ENCODE data around the gene FRMD8. TPM values are rescaled to one million over a fixed set of nuclear protein-coding genes. Genes with fewer than 3 reads are reported as not detected.

FRMD8 gene
- total and polyA plus RNA-seq, 2 experiments from 2014 or later: 7.0 to 35.4 TPM

DNA sequence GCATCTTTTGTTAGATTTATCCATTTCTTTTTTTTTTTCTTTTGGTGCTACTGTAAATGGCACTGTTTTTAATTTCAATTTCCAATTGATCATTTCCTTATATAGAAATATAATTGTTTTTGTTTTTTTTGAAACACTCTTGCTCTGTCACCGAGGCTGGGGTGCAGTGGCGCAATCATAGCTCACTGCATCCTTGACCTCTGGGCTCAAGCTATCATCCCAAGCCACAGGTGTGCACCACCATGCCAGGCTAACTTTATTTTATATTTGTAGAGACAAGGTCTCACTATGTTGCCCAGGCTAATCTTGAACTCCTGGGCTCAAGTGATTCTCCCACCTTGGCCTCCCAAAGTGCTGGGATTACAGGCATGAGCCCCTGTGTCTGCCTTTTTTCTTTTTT lies 16.4 kb downstream of the FRMD8 start (continued):
- TF ChIP-seq, protein P1, sequence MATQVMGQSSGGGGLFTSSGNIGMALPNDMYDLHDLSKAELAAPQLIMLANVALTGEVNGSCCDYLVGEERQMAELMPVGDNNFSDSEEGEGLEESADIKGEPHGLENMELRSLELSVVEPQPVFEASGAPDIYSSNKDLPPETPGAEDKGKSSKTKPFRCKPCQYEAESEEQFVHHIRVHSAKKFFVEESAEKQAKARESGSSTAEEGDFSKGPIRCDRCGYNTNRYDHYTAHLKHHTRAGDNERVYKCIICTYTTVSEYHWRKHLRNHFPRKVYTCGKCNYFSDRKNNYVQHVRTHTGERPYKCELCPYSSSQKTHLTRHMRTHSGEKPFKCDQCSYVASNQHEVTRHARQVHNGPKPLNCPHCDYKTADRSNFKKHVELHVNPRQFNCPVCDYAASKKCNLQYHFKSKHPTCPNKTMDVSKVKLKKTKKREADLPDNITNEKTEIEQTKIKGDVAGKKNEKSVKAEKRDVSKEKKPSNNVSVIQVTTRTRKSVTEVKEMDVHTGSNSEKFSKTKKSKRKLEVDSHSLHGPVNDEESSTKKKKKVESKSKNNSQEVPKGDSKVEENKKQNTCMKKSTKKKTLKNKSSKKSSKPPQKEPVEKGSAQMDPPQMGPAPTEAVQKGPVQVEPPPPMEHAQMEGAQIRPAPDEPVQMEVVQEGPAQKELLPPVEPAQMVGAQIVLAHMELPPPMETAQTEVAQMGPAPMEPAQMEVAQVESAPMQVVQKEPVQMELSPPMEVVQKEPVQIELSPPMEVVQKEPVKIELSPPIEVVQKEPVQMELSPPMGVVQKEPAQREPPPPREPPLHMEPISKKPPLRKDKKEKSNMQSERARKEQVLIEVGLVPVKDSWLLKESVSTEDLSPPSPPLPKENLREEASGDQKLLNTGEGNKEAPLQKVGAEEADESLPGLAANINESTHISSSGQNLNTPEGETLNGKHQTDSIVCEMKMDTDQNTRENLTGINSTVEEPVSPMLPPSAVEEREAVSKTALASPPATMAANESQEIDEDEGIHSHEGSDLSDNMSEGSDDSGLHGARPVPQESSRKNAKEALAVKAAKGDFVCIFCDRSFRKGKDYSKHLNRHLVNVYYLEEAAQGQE (IDR thresholded peaks at IDR 0.05; ENCODE audit: unreplicated experiment): no peak

DNA sequence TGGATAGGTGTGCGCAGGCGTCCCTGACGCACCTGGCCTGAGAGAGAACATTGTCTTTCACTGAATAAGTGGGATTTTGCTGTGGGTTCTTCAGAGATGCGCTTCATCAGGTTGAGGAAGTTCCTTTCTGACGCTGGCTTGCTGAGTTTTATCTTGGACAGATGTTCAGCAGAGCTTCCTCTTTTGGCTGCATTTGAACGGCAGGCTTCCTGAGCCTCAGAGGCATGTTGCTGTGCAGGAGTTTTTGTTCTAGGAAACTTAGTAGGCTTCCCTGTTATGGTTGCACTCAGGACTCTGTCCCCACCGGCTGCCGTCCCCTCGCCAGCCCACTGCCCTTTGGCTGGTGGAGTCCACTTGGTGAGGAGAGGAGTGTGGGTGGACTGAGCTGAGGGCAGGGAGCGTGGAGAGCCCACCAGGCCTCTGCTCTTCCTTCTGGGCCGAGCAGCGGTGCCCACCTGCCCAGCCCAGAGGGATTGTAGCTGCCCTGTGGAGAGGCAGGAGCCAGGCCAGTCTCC lies 17.2 kb downstream of the FRMD8 start:
- Histone ChIP-seq H3K4me2 (no peak overlapping the region), H3F3A (replicated peaks; ENCODE audit: low read depth) (no peaks in the 10 kb centered on the region), H3K4me1 (ENCODE audit: insufficient read depth) (0 out of 2 replicates have a peak, but pooled peaks cover 6% of the 10 kb centered on the region), H3K4me3 (no peak overlapping the region), H4K20me1 (replicated peaks; ENCODE audit: insufficient read depth) (no peaks in the 10 kb centered on the region), H3K9me2 (ENCODE audit: insufficient read depth) (no peaks in the 10 kb centered on the region), H3K27me3 (ENCODE audit: insufficient read depth) (no peaks in the 10 kb centered on the region), H3K79me2 (replicated peaks; ENCODE audit: insufficient read depth) (no peaks in the 10 kb centered on the region), H3K36me3 (ENCODE audit: insufficient read depth) (no peaks in the 10 kb centered on the region), H3K27ac (ENCODE audit: low read depth) (no peak overlapping the region), H2AFZ (no peak overlapping the region)
- H3K27me3 Mint-ChIP-seq (ENCODE audit: insufficient read depth, low read depth, poor library complexity): peaks cover 6% of the 10 kb centered on the region
- peaks cover 8% of the 10 kb centered on the region; the same call in 2 of the 3 replicates for H3K36me3 Mint-ChIP-seq (ENCODE audit: low read depth)
- DNase-seq (ENCODE audit: low spot score): no peak
- TF ChIP-seq, protein P1 (IDR thresholded peaks at IDR 0.05; ENCODE audit: unreplicated experiment): no peak
- no peak for TF ChIP-seq ZNF331 (CRISPR knock-in tag; IDR thresholded peaks at IDR 0.05; ENCODE audit: low read depth)
- TF ChIP-seq CREB1 (CRISPR knock-in tag; IDR thresholded peaks at IDR 0.05; ENCODE audit: low read depth): no peak
- peaks cover 10% of the 10 kb centered on the region for H3K4me1 Mint-ChIP-seq
- no peak overlapping the region for H3K4me3 Mint-ChIP-seq
- no peak for ATAC-seq
- H3K27ac Mint-ChIP-seq: no peak overlapping the region
- no peaks in the 10 kb centered on the region for H3K9me3 Mint-ChIP-seq

- Mint-ChIP-seq H3K27me3 (ENCODE audit: insufficient read depth, low read depth, poor library complexity) (peaks cover 2% of the 10 kb centered on the region), H3K4me3 (no peak overlapping the region), H3K4me1 (peaks cover 10% of the 10 kb centered on the region), H3K9me3 (no peaks in the 10 kb centered on the region), H3K36me3 (ENCODE audit: low read depth) (peaks cover 9% of the 10 kb centered on the region; the same call in 1 of the 3 replicates), H3K27ac (no peak overlapping the region)
- Histone ChIP-seq H3K36me3 (ENCODE audit: insufficient read depth) (no peaks in the 10 kb centered on the region), H3K27ac (ENCODE audit: low read depth) (no peak overlapping the region), H2AFZ (no peak overlapping the region), H3K9me2 (ENCODE audit: insufficient read depth) (no peaks in the 10 kb centered on the region), H3K79me2 (replicated peaks; ENCODE audit: insufficient read depth) (no peaks in the 10 kb centered on the region), H4K20me1 (replicated peaks; ENCODE audit: insufficient read depth) (no peaks in the 10 kb centered on the region), H3K4me3 (no peak overlapping the region), H3K27me3 (ENCODE audit: insufficient read depth) (no peaks in the 10 kb centered on the region), H3K4me1 (ENCODE audit: insufficient read depth) (0 out of 2 replicates have a peak, but pooled peaks cover 6% of the 10 kb centered on the region), H3F3A (replicated peaks; ENCODE audit: low read depth) (no peaks in the 10 kb centered on the region), H3K4me2 (no peak overlapping the region)
- TF ChIP-seq EZH2 (IDR thresholded peaks at IDR 0.05; ENCODE audit: low read depth, unreplicated experiment): no peak
- TF ChIP-seq NANOG (IDR thresholded peaks at IDR 0.05; ENCODE audit: borderline replicate concordance): no peak
- TF ChIP-seq ZNF114 (CRISPR knock-in tag; IDR thresholded peaks at IDR 0.05): no peak
- DNase-seq (ENCODE audit: low spot score) (no peak), ATAC-seq (no peak)
Observed at GRCh38 chr11:65404210-65404609, 17.8 kb downstream of the FRMD8 start.
